NOMO-1 (cell line): ENCODE results near the gene GSTA2.
"Not testable (repeated sequence)": the region's sequence is repeated elsewhere in the genome, so short reads cannot be mapped to it uniquely, and the experiment has no call there.

Source experiments
- DNase-seq, 2 experiments: peaks; one replicate each; lab custom pipeline; 2025; ENCODE audit not compliant: unreplicated experiment in 2 of 2; lab: John Stamatoyannopoulos, UW

The GSTA2 gene

DNA sequence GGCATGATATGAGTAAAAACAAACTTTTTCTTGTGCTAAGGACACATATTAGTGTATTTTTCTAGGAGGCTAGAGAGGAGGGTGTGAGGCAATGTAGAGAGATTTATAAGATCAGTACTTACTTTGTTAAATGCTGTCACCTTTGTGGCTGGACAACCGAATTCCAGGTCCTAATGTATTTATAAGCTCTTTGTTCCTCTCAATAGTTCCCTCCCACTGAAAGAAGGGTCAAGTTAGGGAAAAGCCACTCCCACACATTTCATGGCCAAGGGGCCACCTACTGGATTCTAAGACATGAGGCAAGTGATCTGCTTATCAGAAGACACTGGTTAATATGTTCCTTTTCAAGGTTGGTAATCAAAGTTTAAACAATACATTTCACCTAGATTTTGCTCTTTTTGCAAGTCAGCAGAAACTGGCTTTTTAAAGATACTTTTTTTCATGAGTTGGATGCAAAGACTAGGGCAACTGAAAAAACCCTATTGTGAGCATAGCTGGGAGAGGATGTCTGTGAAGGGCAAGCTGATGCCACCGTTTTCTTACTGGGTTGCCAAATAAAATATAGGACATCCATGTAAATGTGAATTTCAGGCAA, at the start of gene GSTA2:
TSS of gene GSTA2 (minus strand) at position 154 of the 595 bp plus-strand sequence. CDS start 5,528 bp downstream, outside the sequence.
- DNase-seq = not testable (repeated sequence)

DNA sequence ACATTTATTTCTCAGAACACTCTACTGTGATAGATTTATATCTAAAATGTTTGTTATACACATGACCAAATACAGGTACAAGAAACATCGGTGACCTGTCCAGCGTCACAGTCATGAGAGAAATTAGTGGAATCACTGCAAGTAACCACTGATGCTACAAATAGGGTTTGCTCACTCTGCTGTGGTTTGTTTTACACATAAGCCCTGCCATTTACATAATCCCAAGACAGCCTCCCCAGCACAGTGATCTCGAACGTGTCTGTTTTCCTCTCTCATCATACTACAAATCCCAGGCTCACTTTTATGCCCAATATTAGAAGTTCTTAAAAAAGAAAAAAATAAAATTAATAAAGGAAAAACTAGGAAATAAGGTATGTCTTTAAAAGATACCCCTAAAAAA, 46.5 kb upstream of the GSTA2 start:
- DNase-seq = not testable (repeated sequence)

DNA sequence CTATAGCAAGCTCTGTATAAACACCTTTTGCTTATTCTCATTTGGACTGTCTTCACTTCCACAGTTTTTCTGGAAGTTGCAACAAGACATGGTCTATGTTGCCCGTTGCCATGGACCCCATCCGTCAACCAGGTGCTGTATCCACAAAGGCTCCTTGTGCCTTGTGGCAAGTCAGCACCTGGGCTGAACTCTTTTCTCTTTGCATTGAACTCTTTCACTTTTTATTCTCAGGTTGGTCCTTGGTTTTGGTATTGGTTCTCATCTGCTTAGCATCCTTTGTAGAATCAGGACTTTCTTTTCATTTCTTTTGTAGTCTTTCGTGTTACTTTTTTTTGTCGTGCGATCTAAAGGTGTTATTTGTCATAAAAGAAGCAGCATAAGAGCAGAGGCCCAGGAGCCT, 45.4 kb upstream of the GSTA2 start:
- no peak for DNase-seq

DNA sequence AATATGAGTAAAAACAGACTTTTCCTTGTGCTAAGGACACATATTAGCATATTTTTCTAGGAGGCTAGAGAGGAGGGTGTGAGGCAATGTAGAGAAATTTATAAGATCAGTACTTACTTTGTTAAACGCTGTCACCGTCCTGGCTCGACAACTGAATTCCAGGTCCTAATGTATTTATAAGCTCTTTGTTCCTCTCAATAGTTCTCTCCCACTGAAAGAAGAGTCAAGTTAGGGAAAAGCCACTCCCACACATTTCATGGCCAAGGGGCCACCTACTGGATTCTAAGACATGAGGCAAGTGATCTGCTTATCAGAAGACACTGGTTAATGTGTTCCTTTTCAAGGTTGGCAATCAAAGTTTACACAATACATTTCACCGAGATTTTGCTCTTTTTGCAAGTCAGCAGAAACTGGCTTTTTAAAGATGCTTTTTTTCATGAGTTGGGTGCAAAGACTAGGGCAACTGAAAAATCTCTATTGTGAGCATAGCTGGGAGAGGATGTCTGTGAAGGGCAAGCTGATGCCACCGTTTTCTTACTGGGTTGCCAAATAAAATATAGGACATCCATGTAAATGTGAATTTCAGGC, 40.5 kb upstream of the GSTA2 start, which contains the start of gene GSTA1:
TSS of gene GSTA1 (minus strand) at position 149 of the 588 bp plus-strand sequence. CDS start 4,549 bp downstream, outside the sequence.
- DNase-seq = not testable (repeated sequence)

DNA sequence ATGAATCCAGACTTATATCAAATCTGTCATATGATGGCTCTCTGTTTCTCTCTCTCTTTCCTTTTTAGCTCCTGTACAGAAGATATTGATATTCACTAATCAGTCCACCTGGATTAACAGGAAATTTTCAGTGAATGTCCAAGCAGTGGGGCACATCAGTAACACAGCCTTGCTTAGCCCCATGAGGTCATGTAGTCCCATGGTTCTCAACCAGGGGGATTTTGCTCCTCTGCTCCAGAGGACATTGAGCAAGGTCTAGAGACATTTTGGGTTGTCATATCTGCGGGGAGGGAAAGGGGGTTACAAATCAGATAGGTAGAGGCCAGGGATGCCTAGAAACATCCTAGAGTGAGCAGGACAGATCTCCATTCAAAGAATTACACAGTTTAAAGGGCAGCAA, 39.5 kb upstream of the GSTA2 start:
- DNase-seq = no peak

GRCh38 chr6:52801188-52801841, 38.0 kb upstream of the GSTA2 start:
- DNase-seq = no peak

- not testable (repeated sequence) for DNase-seq
Measured at GRCh38 chr6:52799272-52799671, 36.0 kb upstream of the GSTA2 start.

DNA sequence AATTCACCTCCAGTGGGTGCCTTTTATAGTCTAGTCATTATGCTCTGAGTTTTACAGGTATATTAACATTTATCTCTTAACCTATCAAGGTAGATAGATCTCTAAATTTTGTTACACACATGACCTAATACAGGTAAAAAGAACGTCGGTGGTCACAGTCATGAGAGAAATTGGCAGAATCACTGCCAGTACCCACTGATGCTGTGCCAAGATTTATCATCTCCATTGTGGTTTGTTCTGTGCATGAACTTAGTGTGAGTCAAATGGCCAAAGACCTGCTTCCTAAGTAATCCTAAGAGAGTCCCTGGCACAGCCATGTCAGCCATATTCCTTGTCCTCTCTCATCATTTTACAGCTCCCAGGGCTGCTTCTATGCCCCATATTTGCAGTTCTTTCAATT, 31.1 kb upstream of the GSTA2 start:
- not testable (repeated sequence) for DNase-seq

DNA sequence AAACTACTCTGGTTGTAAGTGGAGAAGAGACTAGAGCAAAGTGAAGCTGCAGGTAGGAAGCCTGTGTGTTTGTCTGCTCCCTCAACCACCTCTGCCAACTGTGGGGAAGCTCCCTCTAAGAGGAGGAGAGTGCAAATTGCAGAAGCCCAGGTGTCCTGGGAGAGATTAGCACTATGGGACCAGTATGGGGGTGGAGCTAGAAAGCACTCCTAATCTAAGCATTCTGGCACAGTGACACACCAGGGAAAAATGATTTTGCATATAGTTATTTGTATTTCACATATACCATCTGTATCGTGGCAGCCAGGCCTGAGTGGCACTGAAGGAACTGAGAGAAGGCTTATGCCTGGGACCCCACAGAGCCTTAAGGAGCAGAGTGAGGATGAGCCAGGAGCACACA, 27.6 kb upstream of the GSTA2 start:
- DNase-seq = no peak

- not testable (repeated sequence) for DNase-seq
Measured at GRCh38 chr6:52789658-52790057, 26.4 kb upstream of the GSTA2 start.

DNA sequence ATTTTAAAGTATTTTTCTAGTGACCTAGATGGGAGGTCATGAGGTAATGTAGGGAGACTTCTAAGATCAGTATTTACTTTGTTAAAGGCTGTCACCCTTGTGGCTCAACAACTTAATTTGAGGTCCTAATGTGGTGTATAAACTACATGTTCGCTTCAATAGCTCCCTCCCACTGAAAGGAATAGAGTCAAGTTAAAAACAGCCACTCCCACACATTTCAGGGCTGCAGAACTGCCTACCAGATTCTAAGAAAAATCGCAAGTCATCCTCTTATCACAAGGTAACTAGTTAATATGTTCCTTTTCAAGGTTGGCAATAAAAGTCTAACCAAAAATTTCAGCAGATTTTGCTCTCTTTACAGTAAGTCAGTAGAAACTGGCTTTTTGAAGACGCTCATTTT, 25.2 kb upstream of the GSTA2 start:
- DNase-seq = no peak

GRCh38 chr6:52787917-52788316, 24.6 kb upstream of the GSTA2 start:
- no peak for DNase-seq

GRCh38 chr6:52786249-52786956, 23.1 kb upstream of the GSTA2 start:
- no peak for DNase-seq

- DNase-seq = not testable (repeated sequence)
Measured at GRCh38 chr6:52782696-52783274, 19.5 kb upstream of the GSTA2 start.

DNA sequence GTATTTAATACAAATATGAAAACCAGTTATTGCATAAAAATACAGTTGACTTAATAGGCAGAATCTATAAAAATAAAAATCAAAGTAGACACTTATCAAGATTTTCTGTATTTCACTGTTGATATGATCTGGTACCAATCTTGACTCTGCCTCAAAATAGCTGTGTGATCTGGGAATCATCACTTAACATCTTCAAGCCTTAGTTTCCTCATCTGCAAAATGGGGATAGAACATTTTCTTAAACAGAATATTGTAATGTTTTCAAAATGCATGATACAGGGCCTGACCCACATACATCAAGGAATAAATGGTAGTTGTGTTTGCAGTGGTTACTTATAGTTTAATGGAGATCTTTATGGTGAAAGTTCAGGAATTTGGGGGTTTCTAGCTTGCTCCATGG, 18.9 kb upstream of the GSTA2 start:
- not testable (repeated sequence) for DNase-seq

- no peak for DNase-seq
Measured at GRCh38 chr6:52779237-52779636, 16.0 kb upstream of the GSTA2 start.

GRCh38 chr6:52776711-52777351, 13.6 kb upstream of the GSTA2 start:
- not testable (repeated sequence) for DNase-seq

DNA sequence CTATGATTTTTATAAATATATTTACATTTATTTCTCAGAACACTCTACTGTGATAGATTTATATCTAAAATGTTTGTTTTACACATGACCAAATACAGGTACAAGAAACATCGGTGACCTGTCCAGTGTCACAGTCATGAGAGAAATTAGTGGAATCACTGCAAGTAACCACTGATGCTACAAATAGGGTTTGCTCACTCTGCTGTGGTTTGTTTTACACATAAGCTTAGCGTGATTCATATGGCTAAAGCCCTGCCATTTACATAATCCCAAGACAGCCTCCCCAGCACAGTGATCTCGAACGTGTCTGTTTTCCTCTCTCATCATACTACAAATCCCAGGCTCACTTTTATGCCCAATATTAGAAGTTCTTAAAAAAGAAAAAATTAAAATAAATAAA, 6.1 kb upstream of the GSTA2 start:
- not testable (repeated sequence) for DNase-seq

DNA sequence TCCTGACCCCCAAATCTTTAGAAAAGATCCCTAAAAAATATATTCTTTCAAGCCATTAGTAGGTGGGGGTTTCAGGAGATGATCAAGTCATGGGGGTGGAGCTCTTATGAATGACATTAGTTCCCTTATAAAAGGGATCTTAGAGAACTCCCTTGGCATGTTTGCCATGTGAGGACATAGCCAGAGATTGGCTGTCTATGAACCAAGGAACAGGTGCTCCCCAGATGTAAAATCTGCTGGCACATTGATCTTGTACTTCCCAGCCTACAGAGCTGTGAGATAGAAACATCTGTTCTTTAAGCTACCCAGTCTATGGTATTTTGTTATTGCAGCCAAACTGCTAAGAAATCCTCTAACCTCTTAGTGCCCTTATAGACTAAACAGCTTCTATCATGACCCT, 4.4 kb upstream of the GSTA2 start:
- not testable (repeated sequence) for DNase-seq

DNA sequence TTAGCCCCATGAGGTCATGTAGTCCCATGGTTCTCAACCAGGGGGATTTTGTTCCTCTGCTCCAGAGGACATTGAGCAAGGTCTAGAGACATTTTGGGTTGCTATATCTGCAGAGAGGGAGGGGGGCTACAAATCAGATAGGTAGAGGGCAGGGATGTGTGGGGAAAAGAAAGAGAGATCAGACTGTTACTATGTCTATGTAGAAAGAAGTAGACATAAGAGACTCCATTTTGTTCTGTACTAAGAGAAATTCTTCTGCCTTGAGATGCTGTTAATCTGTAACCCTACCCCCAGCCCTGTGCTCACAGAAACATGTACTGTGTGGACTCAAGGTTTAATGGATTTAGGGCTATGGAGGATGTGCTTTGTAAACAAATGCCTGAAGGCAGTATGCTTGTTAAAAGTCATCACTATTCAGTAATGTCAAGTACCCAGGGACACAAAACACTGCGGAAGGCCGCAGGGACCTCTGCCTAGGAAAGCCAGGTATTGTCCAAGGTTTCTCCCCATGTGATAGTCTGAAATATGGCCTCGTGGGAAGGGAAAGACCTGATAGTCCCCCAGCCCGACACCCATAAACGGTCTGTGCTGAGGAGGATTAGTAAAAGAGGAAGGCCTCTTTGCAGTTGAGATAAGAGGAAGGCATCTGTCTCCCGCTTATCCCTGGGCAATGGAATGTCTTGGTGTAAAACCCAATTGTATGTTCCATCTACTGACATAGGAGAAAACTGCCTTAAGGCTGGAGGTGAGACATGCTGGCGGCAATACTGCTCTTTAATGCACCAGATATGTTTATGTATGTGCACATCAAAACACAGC, 1.4 kb downstream of the GSTA2 start:
- not testable (repeated sequence) for DNase-seq
